GM12891 (cell line): ENCODE results near the gene GAS2.
A peak's percentile ranks its signal among the peaks of the same experiment; 100 is the strongest.

ENCODE experiments used
- DNase-seq: peaks from one replicate; pipeline ENCODE4 v3.0.0; 2011; ENCODE audit warnings: low spot score; ENCODE audit not compliant: insufficient read length
- FAIRE-seq: peaks from 2 replicates; lab custom pipeline; 2011; peaks lifted over from hg19 to GRCh38; lab: Jason Lieb, UNC
- PAX5 ChIP-seq: IDR thresholded peaks from 2 replicates; pipeline ENCODE4 v1.6.1; 2011; ENCODE audit warnings: low read length, moderate library complexity, mild to moderate bottlenecking; ENCODE audit not compliant: insufficient read depth, severe bottlenecking
- POLR2A ChIP-seq: IDR thresholded peaks from 2 replicates; pipeline ENCODE4 v1.6.1; 2011; ENCODE audit warnings: low read depth, low read length, control low read depth
- POLR2AphosphoS5 ChIP-seq: IDR thresholded peaks from 2 replicates; pipeline ENCODE4 v1.6.1; 2011; ENCODE audit warnings: low read depth, low read length, control low read depth
- POU2F2 ChIP-seq: IDR thresholded peaks from 2 replicates; pipeline ENCODE4 v1.6.1; 2011; ENCODE audit warnings: low read depth, mild to moderate bottlenecking, control low read depth, low read length, moderate library complexity
- SPI1 ChIP-seq: IDR thresholded peaks from 2 replicates; pipeline ENCODE4 v1.6.1; 2011; ENCODE audit warnings: low read depth, low read length, control low read depth
- TAF1 ChIP-seq: IDR thresholded peaks from 2 replicates; pipeline ENCODE4 v1.6.1; 2011; ENCODE audit warnings: low read depth, low read length, control low read depth

GAS2 gene

DNA sequence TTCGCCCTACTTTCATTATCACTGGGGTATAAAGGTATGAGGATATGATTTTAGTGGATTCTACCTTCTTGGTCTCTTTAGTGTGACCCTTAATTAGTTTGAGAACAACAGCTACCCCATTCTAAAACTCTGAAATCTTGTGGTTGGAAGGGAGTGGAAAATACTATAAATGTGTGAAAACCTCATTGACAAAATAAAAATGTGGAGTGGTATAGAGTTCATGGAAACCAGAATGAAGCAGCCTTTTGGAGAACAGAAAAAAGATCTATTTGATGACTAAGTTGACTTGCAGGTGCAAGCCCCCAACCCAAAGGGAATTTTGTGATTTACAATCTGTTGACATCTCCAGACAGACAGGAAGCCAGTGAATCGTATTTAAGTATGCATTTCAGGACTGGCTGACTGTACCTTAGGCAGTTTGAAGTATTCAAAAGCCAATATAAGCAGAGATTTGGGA lies 75.8 kb downstream of the GAS2 start:
- FAIRE-seq (no peak), DNase-seq (no peak)
- TF ChIP-seq PAX5 = no peak
- TF ChIP-seq SPI1 = no peak
- no peak for TF ChIP-seq TAF1
- TF ChIP-seq POU2F2 = no peak
- no peak for TF ChIP-seq POLR2A
- TF ChIP-seq POLR2AphosphoS5 = no peak

DNA sequence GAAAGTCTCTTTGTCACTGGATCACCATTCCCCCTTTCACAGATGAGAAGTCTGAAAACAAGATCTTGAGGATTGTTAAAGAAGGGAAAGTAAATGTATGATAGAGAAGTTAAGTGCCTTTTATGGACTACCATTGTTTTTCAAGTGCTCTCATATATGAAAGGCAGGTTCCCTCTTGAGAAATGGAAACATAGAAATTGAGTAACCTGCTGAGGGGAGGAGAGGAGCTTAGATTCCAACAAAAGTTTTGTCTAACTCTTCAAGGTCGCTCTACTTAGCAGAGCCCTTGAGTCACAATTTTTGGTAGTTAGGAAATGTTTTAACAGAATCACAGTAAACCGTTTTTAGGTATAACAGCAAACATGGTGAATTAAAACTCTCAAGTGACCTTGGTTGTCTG lies 83.1 kb downstream of the GAS2 start:
- no peak for DNase-seq
- no peak for FAIRE-seq
- TF ChIP-seq POLR2A = no peak
- TF ChIP-seq SPI1 = no peak
- TF ChIP-seq TAF1 = no peak
- TF ChIP-seq POU2F2 = no peak

DNA sequence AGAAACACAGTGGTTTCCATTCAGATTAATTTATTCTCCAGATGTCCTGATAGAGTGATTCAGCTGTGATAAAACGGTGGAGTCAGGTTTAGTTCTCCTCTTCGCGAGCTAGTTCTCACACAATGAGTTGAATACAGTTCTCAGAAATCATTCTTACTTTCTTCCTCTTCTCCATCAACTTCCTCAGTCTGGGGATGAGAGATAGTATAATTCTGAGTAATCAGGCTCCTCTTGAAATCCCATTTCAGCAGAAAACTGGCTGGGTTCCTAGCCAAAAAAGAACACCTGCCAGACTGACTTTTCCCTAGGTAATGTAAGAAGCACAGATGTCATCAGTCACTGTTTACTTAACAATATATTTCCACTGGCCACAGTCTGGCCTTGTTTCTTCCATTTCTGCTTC lies 86.5 kb downstream of the GAS2 start:
- DNase-seq (no peak), FAIRE-seq (peak; percentile 60)
- TF ChIP-seq PAX5 = no peak
- TF ChIP-seq POU2F2 = no peak
- TF ChIP-seq SPI1 = no peak
- TF ChIP-seq POLR2A = no peak
- no peak for TF ChIP-seq POLR2AphosphoS5
- TF ChIP-seq TAF1 = no peak

DNA sequence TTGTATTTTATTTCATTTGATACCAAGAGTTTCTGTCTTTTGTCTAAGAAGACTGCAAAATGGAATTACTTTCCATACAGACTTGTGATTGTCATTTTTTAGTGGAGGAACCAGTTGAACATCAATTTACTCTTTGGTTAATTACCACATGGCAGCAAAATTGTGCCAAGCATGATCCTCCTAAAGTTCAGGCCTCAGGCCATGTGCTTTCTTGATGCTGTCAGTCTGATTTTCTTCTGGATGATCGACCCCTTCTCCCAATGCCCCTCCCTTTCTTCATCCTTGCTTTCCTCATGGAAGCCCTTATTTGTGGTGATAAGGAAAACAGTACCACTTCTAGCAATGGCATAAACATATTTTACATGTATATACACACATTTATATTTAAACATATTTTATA lies 87.0 kb downstream of the GAS2 start:
- TF ChIP-seq PAX5 (no peak), TAF1 (no peak), POLR2AphosphoS5 (no peak)
- no peak for FAIRE-seq
- DNase-seq = no peak

DNA sequence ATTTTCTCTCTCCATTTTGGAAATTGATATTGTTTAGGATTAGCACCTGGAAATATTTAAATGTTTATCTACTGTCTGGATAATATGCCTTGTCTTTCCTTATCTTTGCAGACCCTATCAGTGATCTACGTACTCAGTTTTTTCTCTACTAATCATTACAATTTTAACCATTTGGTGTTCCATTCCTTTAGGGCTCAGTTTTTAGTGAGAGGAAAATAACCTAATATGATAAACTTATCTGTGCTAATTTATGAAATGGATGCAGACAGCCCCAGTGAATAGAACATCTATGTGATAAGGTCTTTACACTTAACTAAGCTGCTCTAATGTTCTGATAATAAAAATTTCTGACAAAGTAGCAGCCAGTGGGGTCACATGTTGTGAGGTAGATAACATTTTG lies 94.7 kb downstream of the GAS2 start:
- DNase-seq (no peak), FAIRE-seq (no peak)
- TF ChIP-seq POU2F2 = no peak

DNA sequence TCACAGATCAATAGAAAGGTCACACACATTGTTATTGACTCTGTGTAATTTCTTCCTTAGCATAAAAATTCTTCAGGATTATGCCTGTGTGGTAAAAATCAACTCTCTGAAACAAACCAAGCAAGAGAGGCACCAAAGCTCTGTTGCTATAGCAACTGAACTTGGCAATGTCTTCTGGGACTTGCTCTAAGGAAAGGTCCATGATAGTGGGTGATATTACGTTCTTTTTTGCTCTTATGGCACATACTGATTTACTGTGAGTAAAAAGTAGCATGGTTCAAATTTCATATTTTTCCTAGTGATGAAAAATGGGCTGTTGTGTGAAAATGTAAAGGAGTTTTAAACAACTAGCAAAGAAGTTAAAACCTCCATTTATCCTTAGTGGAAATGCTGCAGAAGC lies 96.8 kb downstream of the GAS2 start:
- TF ChIP-seq TAF1 (no peak), PAX5 (no peak), SPI1 (no peak), POU2F2 (no peak), POLR2A (no peak), POLR2AphosphoS5 (no peak)
- peak; percentile 48 for FAIRE-seq
- DNase-seq = no peak

DNA sequence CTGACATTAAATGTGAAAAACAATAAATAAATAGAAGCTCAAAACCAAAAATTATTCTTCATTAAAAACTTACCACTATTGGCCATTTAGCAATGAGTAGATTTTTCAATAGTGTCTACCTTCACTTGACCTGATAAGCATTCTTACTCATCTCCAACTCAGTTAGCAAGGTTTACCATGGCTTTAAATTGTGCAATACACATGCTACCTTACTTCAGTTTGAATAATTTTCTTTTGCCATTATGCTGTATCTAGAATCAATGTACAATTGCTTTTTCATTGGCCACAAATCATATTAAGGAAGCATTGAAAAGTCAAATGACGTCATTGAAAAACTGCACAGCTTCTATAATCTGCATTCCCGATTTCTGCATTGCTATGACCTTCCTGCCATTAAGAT lies 98.3 kb downstream of the GAS2 start:
- DNase-seq (no peak), FAIRE-seq (no peak)
- TF ChIP-seq POLR2A (no peak), POLR2AphosphoS5 (no peak), TAF1 (no peak), SPI1 (no peak), POU2F2 (no peak), PAX5 (no peak)

DNA sequence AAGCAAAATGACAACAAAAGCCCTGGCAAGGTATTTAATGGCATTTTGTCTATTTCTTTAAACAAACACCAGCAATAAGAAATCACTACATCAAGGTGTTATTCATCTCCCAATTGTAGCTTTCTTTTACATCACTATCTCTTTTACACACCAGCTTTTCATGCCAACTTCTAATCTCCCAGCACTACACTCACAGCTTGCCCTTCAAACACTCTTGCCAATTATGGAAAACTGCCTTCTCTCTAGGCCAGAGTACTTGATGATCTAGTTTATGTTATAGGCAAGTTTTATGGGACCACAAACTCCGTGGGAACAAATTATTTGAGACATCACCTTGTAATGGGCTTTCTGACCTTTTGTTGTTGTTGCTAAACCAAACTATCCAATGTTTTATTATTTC lies 101.9 kb downstream of the GAS2 start:
- TF ChIP-seq POU2F2 (no peak), TAF1 (no peak), SPI1 (no peak), PAX5 (no peak), POLR2A (no peak), POLR2AphosphoS5 (no peak)
- DNase-seq (no peak), FAIRE-seq (peak; percentile 52)

DNA sequence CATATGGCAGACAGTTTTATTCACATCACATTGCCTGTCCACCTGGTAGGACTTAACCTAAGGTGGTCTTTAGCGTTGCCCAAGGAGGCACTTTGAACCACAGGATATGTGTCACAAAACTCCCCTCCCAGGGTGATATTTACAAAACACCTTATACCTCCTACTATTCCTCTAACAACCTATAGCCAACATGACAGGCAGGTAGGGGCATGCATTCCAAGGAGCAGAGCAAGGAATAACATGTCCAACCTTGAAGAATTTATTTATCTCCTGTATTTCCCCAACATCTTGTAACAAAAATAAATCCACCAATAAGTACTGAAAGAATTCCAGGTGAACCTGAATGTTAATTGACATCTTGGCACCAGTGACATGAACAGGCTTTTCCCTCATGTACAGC lies 102.7 kb downstream of the GAS2 start:
- DNase-seq (no peak), FAIRE-seq (peak; percentile 28)
- TF ChIP-seq POLR2A = no peak
- TF ChIP-seq POU2F2 = no peak
- no peak for TF ChIP-seq SPI1
- no peak for TF ChIP-seq POLR2AphosphoS5
- no peak for TF ChIP-seq PAX5
- TF ChIP-seq TAF1 = no peak

DNA sequence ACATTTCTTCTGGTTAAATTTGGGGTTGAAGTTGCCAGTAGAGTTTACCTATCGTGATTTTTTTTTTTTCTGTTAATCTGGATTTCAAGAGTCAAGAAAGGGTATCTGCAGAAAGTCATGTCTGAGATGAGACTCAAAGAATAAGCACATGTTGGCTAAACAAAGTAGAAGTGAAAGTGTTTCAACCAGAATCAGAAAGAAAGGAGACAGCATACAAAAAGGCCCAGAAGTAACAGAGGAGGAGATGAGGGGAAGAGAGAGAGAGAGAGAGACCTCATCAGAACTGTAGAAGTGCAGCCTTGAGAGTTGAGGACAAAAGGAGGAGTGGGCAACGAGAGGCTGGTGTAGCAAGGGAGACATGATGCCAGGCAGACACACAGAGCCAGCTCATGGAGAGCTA lies 108.3 kb downstream of the GAS2 start:
- no peak for DNase-seq
- TF ChIP-seq POLR2AphosphoS5 (no peak), SPI1 (0 out of 2 replicates have a peak, but pooled peaks have one; percentile 25), POU2F2 (no peak), PAX5 (no peak)
- peak; percentile 41 for FAIRE-seq

DNA sequence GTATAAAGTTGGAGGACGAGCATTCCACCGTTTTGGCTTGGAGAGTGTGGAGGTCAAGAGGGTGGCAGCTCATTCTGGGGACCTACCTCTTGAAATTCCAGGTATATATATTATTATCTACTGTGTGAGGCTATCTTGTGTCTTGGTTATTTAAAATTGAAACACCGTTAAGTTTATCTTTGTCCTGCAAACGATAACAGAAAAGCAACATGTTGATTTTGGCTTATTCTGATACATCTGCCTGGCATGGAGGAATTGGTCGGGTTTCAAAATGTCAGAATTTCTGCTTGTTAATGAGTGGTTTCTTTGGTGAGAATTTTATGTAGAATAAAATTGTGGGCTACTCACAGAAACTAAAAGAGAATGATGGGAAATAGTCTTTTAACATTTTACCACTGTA lies 108.8 kb downstream of the GAS2 start:
- DNase-seq (no peak), FAIRE-seq (no peak)
- no peak for TF ChIP-seq POU2F2
- no peak for TF ChIP-seq POLR2A
